Colonic mucosa (tissue), 4 donors: ENCODE results near the gene SLC9A3. TPM values are rescaled to one million over a fixed set of nuclear protein-coding genes. Genes with fewer than 3 reads are reported as not detected.

Source experiments
- DNase-seq: peaks from one replicate; pipeline ENCODE4 v3.0.0-alpha.2; 2020
- H3K27ac ChIP-seq: fragments of 200-600 bp; one replicate; pipeline ENCODE4 v1.8.0; 2021
- H3K27me3 ChIP-seq: fragments of 200-600 bp; one replicate; pipeline ENCODE4 v1.8.0; 2021
- H3K36me3 ChIP-seq: fragments of 200-600 bp; one replicate; pipeline ENCODE4 v1.8.0; 2021
- H3K4me1 ChIP-seq: fragments of 200-600 bp; one replicate; pipeline ENCODE4 v1.8.0; 2021; ENCODE audit warnings: mild to moderate bottlenecking
- H3K4me3 ChIP-seq: fragments of 200-600 bp; one replicate; pipeline ENCODE4 v1.8.0; 2021
- H3K9ac ChIP-seq, 2 donors: one replicate each; pipeline ENCODE4 v1.7.0; 2013; ENCODE audit warnings: control low read depth in 2 of 2, low read depth in 2 of 2, low read length in 2 of 2
- H3K9me3 ChIP-seq: fragments of 200-600 bp; one replicate; pipeline ENCODE4 v1.8.0; 2021
- intact Hi-C: fragments of 100-400 bp; cut with DNase I; formaldehyde crosslinking; loops from one replicate; pipeline ENCODE4 v1.14.1; 2022
- total RNA-seq, 2 donors: library from RNA; stranded (reverse); fragmentation: NEBNext Ultra II Directional in 1 of 2; extraction: Animal tissue kit (Norgen Biotek cat#: 25700) in 1 of 2; gene quantifications; one replicate each; pipeline ENCODE4 v1.2.1, GENCODE V29; 2021
- TF ChIP-seq, protein P1 (sequence below): fragments of 200-600 bp; IDR thresholded peaks from one replicate; pipeline ENCODE4 v1.8.0; 2022; ENCODE audit warnings: antibody characterized with exemption, mild to moderate bottlenecking
- donor health status: healthy.
- donor health status: DM: no; HTN: no; CAD: no.
- donor health status: DM: no; HTN: no; CAD: no.

The SLC9A3 gene
- total RNA-seq, 2 donors from 2014 or later, result 70.0 to 78.8 TPM

DNA sequence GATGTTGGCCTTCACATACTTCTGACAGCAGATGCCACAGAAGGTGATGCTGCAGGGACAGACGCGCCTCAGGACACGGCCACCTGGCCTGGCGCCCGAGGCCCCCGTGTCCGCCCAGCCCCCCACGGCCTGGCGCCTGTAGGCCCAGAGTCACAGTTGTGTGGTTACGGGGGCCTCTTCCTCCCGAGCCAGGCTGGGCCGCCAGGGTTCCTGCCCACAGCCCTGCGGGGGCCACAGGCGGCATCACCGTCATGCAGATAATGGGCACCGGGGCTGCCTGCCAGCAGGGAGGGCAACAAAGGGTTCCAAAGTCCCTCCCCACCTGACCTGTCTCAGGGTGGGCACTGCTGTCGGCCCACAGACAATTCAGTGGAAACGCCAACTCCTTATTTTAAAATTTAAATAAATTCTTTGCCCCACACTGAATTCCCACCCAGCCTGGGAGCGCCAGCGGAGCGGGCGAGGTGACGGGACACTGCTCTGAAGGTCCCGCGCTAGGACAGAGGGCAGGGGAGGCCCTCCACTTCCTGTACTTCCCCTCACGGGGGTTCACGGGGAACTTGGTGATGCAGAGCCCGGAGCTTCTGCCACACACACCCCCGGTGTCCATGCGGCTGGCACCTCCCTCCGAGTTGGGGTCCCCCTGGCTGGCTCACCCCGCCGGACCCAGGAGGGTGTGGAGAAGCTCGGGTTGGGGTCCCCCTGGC lies 40.7 kb downstream of the SLC9A3 start:
- no peak overlapping the region for H3K27ac ChIP-seq
- TF ChIP-seq, protein P1, sequence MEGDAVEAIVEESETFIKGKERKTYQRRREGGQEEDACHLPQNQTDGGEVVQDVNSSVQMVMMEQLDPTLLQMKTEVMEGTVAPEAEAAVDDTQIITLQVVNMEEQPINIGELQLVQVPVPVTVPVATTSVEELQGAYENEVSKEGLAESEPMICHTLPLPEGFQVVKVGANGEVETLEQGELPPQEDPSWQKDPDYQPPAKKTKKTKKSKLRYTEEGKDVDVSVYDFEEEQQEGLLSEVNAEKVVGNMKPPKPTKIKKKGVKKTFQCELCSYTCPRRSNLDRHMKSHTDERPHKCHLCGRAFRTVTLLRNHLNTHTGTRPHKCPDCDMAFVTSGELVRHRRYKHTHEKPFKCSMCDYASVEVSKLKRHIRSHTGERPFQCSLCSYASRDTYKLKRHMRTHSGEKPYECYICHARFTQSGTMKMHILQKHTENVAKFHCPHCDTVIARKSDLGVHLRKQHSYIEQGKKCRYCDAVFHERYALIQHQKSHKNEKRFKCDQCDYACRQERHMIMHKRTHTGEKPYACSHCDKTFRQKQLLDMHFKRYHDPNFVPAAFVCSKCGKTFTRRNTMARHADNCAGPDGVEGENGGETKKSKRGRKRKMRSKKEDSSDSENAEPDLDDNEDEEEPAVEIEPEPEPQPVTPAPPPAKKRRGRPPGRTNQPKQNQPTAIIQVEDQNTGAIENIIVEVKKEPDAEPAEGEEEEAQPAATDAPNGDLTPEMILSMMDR, result no peak
- H3K36me3 ChIP-seq, result no peaks in the 10 kb centered on the region
- no peak for DNase-seq
- intact Hi-C loops, result no loop called here
- peaks cover 27% of the 10 kb centered on the region for H3K27me3 ChIP-seq
- H3K4me1 ChIP-seq, result no peaks in the 10 kb centered on the region
- H3K9me3 ChIP-seq, result no peaks in the 10 kb centered on the region
- no peak overlapping the region for H3K9ac ChIP-seq
- H3K4me3 ChIP-seq, result no peak overlapping the region

DNA sequence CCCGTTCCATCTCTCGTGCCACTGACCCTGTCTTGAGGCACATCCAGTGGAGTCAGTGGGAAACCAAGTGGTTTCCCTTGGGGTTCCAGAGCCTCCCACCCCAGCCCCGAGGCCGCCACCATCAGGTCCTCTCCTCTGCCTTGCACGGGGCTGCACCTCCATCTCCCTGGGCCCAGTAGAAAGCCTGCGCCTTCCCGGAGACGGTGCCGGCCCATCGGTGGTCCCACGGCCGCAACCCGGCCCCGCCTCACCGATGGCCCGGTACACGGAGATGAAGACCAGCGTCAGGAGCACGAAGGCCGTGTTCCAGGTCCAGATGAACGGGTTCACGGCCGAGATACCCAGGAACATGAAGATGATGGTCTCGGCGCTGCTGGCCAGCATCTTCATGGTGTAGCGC lies 41.2 kb downstream of the SLC9A3 start:
- TF ChIP-seq, protein P1, result no peak
- Histone ChIP-seq H3K9me3 (no peaks in the 10 kb centered on the region), H3K4me3 (no peak overlapping the region), H3K9ac (no peak overlapping the region), H3K27me3 (peaks cover 29% of the 10 kb centered on the region), H3K27ac (no peak overlapping the region), H3K36me3 (no peaks in the 10 kb centered on the region), H3K4me1 (no peaks in the 10 kb centered on the region)
- DNase-seq, result no peak
- intact Hi-C loops, result no loop called here

DNA sequence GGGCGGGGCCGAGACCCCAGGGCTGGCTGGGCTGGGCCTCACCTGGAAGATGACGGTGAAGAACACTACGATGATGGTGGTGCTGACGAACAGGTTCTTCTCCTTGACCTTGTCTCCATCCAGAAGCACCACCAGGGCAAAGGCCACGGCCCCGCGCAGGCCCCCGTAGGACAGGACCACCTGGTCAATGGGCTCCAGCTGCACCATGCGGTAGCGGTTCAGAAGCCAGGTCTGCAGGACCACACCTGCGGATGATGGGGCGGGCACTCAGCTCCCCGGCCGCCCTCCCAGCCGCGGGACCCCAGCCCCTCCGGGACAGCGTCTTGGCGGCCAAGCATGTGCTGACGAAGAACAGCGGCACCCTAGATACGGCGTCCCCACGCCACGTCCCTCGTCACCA lies 41.7 kb downstream of the SLC9A3 start:
- H3K36me3 ChIP-seq, result no peaks in the 10 kb centered on the region

DNA sequence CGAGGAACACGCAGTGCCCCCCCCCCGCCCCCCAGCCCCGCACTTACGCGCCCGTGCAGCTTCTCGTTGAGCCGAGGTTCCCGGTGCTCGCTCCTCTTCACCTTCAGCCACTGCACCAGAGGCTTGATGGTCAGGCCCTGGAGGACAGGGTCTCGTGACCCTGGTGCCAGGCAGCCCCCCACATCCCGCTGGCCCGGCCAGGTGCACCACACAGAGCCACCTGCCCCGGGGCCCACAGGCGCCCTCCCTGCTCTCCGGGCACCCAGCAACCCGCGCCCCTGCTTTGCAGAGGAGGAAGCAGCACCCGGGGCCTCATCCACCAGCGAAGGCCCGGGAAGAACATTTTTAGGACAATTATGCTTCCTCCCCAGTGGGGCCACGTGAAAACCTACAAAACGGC lies 42.2 kb downstream of the SLC9A3 start:
- no peaks in the 10 kb centered on the region for H3K9me3 ChIP-seq
- peaks cover 39% of the 10 kb centered on the region for H3K27me3 ChIP-seq
- H3K4me1 ChIP-seq, result no peaks in the 10 kb centered on the region
- no peak overlapping the region for H3K27ac ChIP-seq
- intact Hi-C loops, result no loop called here
- TF ChIP-seq, protein P1, result no peak
- no peak overlapping the region for H3K4me3 ChIP-seq
- H3K9ac ChIP-seq, result no peak overlapping the region
- no peak for DNase-seq
- no peaks in the 10 kb centered on the region for H3K36me3 ChIP-seq

More for the DNA sequence above, 41.7 kb downstream of the SLC9A3 start:
- no peak for DNase-seq
- no peak overlapping the region for H3K9ac ChIP-seq
- intact Hi-C loops, result no loop called here
- no peaks in the 10 kb centered on the region for H3K9me3 ChIP-seq
- no peaks in the 10 kb centered on the region for H3K4me1 ChIP-seq
- peaks cover 34% of the 10 kb centered on the region for H3K27me3 ChIP-seq
- no peak overlapping the region for H3K4me3 ChIP-seq
- H3K27ac ChIP-seq, result no peak overlapping the region
- TF ChIP-seq, protein P1, result no peak

DNA sequence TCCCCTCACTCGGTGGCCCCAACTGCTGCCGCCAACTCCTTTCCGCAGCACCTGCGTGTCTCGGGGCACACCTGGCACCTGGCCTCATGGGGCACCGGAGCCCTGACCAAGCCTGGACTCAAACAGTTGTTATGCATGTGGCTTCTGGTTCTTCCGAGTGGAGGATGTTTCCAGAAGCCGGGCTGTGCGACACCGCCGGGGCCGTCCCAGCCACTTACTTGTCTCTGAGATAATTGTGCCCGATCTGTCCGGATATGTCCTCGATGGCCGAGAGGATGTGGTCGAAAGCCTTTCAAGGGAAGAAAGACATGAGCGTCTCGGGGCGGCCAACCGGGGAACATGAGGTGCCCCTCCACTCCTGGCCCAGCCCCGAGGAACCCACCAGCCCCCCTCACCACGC lies 42.9 kb downstream of the SLC9A3 start:
- Histone ChIP-seq H3K27me3 (peaks cover 46% of the 10 kb centered on the region), H3K27ac (no peak overlapping the region), H3K4me3 (no peak overlapping the region), H3K4me1 (no peaks in the 10 kb centered on the region), H3K36me3 (no peaks in the 10 kb centered on the region), H3K9me3 (no peaks in the 10 kb centered on the region), H3K9ac (no peak overlapping the region)
- intact Hi-C loops, result no loop called here
- no peak for DNase-seq
- TF ChIP-seq, protein P1, result no peak
